Endothelial cell of umbilical vein (primary cell): ENCODE measurements around the gene SLC41A3. TPM values are rescaled to one million over a fixed set of nuclear protein-coding genes. Genes with fewer than 3 reads are reported as not detected.

Experiments
- BruUV-seq: library from RNA; stranded (reverse); fragments of 400-500 nt; replicated peaks from 2 replicates; lab custom pipeline; 2021; lab: Mats Ljungman, UMichigan
- CTCF ChIA-PET: fragments of 300-600, 350-600 bp; sonication (Branson Sonifier 250); formaldehyde crosslinking; loops from one replicate; lab custom pipeline; 2021; ENCODE audit warnings: antibody characterized with exemption, inconsistent platforms; lab: Charles Lee
- POLR2A ChIA-PET: fragments of 300-600, 350-600 bp; sonication (Branson Sonifier 250); formaldehyde crosslinking; loops from one replicate; lab custom pipeline; 2021; ENCODE audit warnings: antibody characterized with exemption, inconsistent platforms; lab: Charles Lee
- DNase-seq: peaks from one replicate; pipeline ENCODE4 v3.0.0-alpha.2; 2011; ENCODE audit warnings: low read depth, low spot score
- FAIRE-seq: peaks from 2 replicates; lab custom pipeline; 2011; peaks lifted over from hg19 to GRCh38; lab: Jason Lieb, UNC
- H2AFZ ChIP-seq: 2 replicates; pipeline ENCODE4 v1.6.0; 2012; ENCODE audit warnings: low read depth, low read length, control low read depth, inconsistent platforms
- H3K27ac ChIP-seq: 2 replicates; pipeline ENCODE4 v1.5.1; 2011; ENCODE audit warnings: low read depth, mild to moderate bottlenecking, control low read depth, low read length, moderate library complexity; ENCODE audit not compliant: insufficient read depth
- H3K27me3 ChIP-seq, 2 experiments: 2 replicates each; pipeline versions ENCODE4 v1.6.0 to v1.6.1; 2011; ENCODE audit warnings: low read length in 2 of 2, mixed read lengths in 1 of 2; ENCODE audit not compliant: control insufficient read depth in 2 of 2, insufficient read depth in 2 of 2
- H3K36me3 ChIP-seq, 2 experiments: 2 replicates in 1 of 2; 3 replicates in 1 of 2; pipeline ENCODE4 v1.5.1; 2011; ENCODE audit warnings: low read length in 2 of 2, mild to moderate bottlenecking in 1 of 2, moderate library complexity in 1 of 2; ENCODE audit not compliant: control insufficient read depth in 2 of 2, insufficient read depth in 2 of 2; ENCODE audit errors: extremely low read depth in 1 of 2
- H3K4me1 ChIP-seq: 3 replicates; pipeline ENCODE4 v1.5.1; 2011; ENCODE audit warnings: mild to moderate bottlenecking, low read length; ENCODE audit not compliant: control insufficient read depth, insufficient read depth; ENCODE audit errors: extremely low read depth
- H3K4me2 ChIP-seq: 2 replicates; pipeline ENCODE4 v1.6.1; 2011; ENCODE audit warnings: low read length, control low read depth, mixed read lengths; ENCODE audit not compliant: insufficient read depth
- H3K4me3 ChIP-seq, 3 experiments: fragments of 200-600 bp in 1 of 3; sonication (generic), shearing (Covaris generic) in 1 of 3; replicated peaks in 1 of 3; 2 replicates each; pipeline ENCODE4 v1.5.1; 2011 to 2016; ENCODE audit warnings: control low read depth in 3 of 3, low read length in 3 of 3, mild to moderate bottlenecking in 2 of 3, inconsistent platforms in 1 of 3, low read depth in 1 of 3, moderate library complexity in 1 of 3; ENCODE audit not compliant: insufficient read depth in 1 of 3
- H3K79me2 ChIP-seq: 2 replicates; pipeline ENCODE4 v1.6.0; 2012; ENCODE audit warnings: low read length, inconsistent platforms; ENCODE audit not compliant: control insufficient read depth, insufficient read depth
- H3K9ac ChIP-seq: replicated peaks from 2 replicates; pipeline ENCODE3; 2011; ENCODE audit warnings: low read length, control low read depth; ENCODE audit not compliant: insufficient read depth; ENCODE audit errors: extremely low read depth
- H3K9me1 ChIP-seq: replicated peaks from 3 replicates; pipeline ENCODE4 v1.6.0; 2011; ENCODE audit warnings: mild to moderate bottlenecking, low read length; ENCODE audit not compliant: control insufficient read depth, insufficient read depth; ENCODE audit errors: extremely low read depth
- H3K9me3 ChIP-seq: replicated peaks from 2 replicates; pipeline ENCODE4 v1.5.1; 2012; ENCODE audit warnings: low read length, inconsistent platforms; ENCODE audit not compliant: control insufficient read depth, insufficient read depth
- H4K20me1 ChIP-seq: replicated peaks from 2 replicates; pipeline ENCODE3; 2011; ENCODE audit warnings: mild to moderate bottlenecking, low read length; ENCODE audit not compliant: control insufficient read depth, insufficient read depth; ENCODE audit errors: extremely low read depth
- EZH2 ChIP-seq: IDR thresholded peaks from 2 replicates; pipeline ENCODE4 v1.6.1; 2012; ENCODE audit warnings: borderline replicate concordance, low read depth, mild to moderate bottlenecking, moderate library complexity, low read length, inconsistent platforms; ENCODE audit not compliant: severe bottlenecking
- FOS ChIP-seq: IDR thresholded peaks from 2 replicates; pipeline ENCODE4 v1.6.1; 2011; ENCODE audit warnings: mild to moderate bottlenecking, low read length, moderate library complexity, borderline replicate concordance; ENCODE audit not compliant: insufficient read depth
- GATA2 ChIP-seq: IDR thresholded peaks from 2 replicates; pipeline ENCODE4 v1.7.0; 2011; ENCODE audit warnings: low read depth, mild to moderate bottlenecking, moderate library complexity, mixed read lengths, low read length; ENCODE audit not compliant: insufficient read length, insufficient read depth
- JUN ChIP-seq: IDR thresholded peaks from 2 replicates; pipeline ENCODE4 v1.6.1; 2011; ENCODE audit warnings: borderline replicate concordance, low read depth; ENCODE audit not compliant: insufficient read length, insufficient read depth
- MAX ChIP-seq: IDR thresholded peaks from 2 replicates; pipeline ENCODE4 v1.6.1; 2011; ENCODE audit not compliant: insufficient read depth, insufficient read length
- MYC ChIP-seq: IDR thresholded peaks from one replicate; pipeline ENCODE4 v1.6.1; 2011; ENCODE audit warnings: mild to moderate bottlenecking, low read depth, low read length
- POLR2A ChIP-seq: IDR thresholded peaks from 2 replicates; pipeline ENCODE4 v1.6.1; 2012; ENCODE audit warnings: low read depth, mild to moderate bottlenecking, control low read depth, low read length
- POLR2AphosphoS5 ChIP-seq: IDR thresholded peaks from 2 replicates; pipeline ENCODE4 v1.6.1; 2012; ENCODE audit warnings: low read depth, mild to moderate bottlenecking, control low read depth, low read length, moderate library complexity; ENCODE audit not compliant: insufficient read depth
- dilution Hi-C: fragments of 300-500 bp; cut with MboI; formaldehyde crosslinking; loops from one replicate; pipeline ENCODE4 v1.15.0; 2019; ENCODE audit warnings: low sequenced_read_pairs; ENCODE audit not compliant: extremely low pct_ligation_motif_present
- intact Hi-C: fragments of 100-400 bp; cut with micrococcal nuclease; formaldehyde crosslinking; loops from one replicate; pipeline ENCODE4 v1.10.0; 2022
- polyA plus RNA-seq, 4 experiments: library from polyadenylated mRNA; depleted of rRNA in 3 of 4; stranded (reverse) in 3 of 4; unstranded in 1 of 4; fragments of >200 nt; gene quantifications; 2 replicates each; pipeline versions ENCODE4 v1.2.1 to v1.2.3, GENCODE V29; 2011 to 2012; ENCODE audit warnings: missing spikeins in 1 of 4
- total RNA-seq: library from RNA; stranded (reverse); gene quantifications from 2 replicates; pipeline ENCODE4 v1.2.3, GENCODE V29; 2021
- TF ChIP-seq, protein P1 (sequence below), 2 donors: IDR thresholded peaks; 1 replicate in 1 of 2; 2 replicates in 1 of 2; pipeline ENCODE4 v1.5.1; 2011; ENCODE audit warnings: low read length in 2 of 2, mild to moderate bottlenecking in 2 of 2, moderate library complexity in 2 of 2, control low read depth in 1 of 2, inconsistent platforms in 1 of 2, low read depth in 1 of 2; ENCODE audit not compliant: insufficient read depth in 1 of 2; ENCODE audit errors: extremely low read depth in 1 of 2

The SLC41A3 gene
- total and polyA plus RNA-seq, 2 donors (not counting 3 experiments of a cell fraction or from before 2014, with no cell fraction given): 52.5 to 118 TPM

GRCh38 chr3:126019683-126020082 is 64.2 kb downstream of the SLC41A3 start:
- BruUV-seq: no TSS peak
- ChIA-PET POLR2A (no interaction called here), CTCF (no interaction called here)
- Histone ChIP-seq H3K9ac (no peak overlapping the region), H3K4me1 (no peaks in the 10 kb centered on the region), H3K9me3 (no peaks in the 10 kb centered on the region), H3K4me3 (no peak overlapping the region), H3K79me2 (no peaks in the 10 kb centered on the region), H2AFZ (no peak overlapping the region), H3K27ac (no peak overlapping the region), H3K4me2 (no peak overlapping the region), H3K27me3 (no peaks in the 10 kb centered on the region), H3K9me1 (no peaks in the 10 kb centered on the region), H4K20me1 (no peaks in the 10 kb centered on the region), H3K36me3 (peaks cover 0 to 2% of the 10 kb centered on the region in 2 experiments)
- dilution Hi-C loops: no loop called here
- DNase-seq (no peak), FAIRE-seq (no peak)
- intact Hi-C loops: no loop called here
- TF ChIP-seq MAX (no peak), JUN (no peak), POLR2A (no peak), POLR2AphosphoS5 (no peak), GATA2 (no peak), MYC (no peak), EZH2 (no peak), FOS (no peak)
- TF ChIP-seq, protein P1, sequence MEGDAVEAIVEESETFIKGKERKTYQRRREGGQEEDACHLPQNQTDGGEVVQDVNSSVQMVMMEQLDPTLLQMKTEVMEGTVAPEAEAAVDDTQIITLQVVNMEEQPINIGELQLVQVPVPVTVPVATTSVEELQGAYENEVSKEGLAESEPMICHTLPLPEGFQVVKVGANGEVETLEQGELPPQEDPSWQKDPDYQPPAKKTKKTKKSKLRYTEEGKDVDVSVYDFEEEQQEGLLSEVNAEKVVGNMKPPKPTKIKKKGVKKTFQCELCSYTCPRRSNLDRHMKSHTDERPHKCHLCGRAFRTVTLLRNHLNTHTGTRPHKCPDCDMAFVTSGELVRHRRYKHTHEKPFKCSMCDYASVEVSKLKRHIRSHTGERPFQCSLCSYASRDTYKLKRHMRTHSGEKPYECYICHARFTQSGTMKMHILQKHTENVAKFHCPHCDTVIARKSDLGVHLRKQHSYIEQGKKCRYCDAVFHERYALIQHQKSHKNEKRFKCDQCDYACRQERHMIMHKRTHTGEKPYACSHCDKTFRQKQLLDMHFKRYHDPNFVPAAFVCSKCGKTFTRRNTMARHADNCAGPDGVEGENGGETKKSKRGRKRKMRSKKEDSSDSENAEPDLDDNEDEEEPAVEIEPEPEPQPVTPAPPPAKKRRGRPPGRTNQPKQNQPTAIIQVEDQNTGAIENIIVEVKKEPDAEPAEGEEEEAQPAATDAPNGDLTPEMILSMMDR (IDR thresholded peaks at IDR 0.05; ENCODE audit: extremely low read depth in 1 of 2, insufficient read depth in 1 of 2, low read depth in 1 of 2, low read length in 2 of 2): no peak
